ENCODE results near the gene FOXO4.
"Not testable (repeated sequence)": the region's sequence is repeated elsewhere in the genome, so short reads cannot be mapped to it uniquely, and the experiment has no call there.

Gene FOXO4, protein sequence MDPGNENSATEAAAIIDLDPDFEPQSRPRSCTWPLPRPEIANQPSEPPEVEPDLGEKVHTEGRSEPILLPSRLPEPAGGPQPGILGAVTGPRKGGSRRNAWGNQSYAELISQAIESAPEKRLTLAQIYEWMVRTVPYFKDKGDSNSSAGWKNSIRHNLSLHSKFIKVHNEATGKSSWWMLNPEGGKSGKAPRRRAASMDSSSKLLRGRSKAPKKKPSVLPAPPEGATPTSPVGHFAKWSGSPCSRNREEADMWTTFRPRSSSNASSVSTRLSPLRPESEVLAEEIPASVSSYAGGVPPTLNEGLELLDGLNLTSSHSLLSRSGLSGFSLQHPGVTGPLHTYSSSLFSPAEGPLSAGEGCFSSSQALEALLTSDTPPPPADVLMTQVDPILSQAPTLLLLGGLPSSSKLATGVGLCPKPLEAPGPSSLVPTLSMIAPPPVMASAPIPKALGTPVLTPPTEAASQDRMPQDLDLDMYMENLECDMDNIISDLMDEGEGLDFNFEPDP

DNA sequence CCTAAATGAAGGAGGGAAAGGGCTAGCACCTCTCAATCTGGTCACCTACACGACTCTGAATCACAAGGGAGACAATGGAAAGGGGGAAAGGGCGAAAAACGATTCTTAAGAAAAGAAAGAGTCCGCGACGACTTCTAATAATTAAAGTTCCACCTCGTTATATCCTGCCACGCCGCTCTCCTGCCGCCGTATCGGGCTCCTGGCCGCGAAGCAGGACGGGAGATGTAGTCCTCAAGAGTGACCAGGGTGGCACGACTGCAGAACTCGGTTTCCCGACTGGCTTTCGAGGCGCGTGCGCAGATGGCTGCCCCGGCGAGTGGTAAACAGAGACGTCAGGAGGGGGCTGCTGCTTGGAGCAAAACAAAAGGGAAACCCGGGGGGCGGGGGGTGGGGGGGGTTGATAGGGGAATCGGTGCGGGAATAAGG lies at the start of gene FOXO4:
Gene FOXO4 (plus strand): TSS at position 297 of the 426 bp plus-strand sequence. CDS start 678 bp downstream, outside the sequence.
- ATAC-seq (ENCODE audit: low read depth) = peak; percentile 95

DNA sequence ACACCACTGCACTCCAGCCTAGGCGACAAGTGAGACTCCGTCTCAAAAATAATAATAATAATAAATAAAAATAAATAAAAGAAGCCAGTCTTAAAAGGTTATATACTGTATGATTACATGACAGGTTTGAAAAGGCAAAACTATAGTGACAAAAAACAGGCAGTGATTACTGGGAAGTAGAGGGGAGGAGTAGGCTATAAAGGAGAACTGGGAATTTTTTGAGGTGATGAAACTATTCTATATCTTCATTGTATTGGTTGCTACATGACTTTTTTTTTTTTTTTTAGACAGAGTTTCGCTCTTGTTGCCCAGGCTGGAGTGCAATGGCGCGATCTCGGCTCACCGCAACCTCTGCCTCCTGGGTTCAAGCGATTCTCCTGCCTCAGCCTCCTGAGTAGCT lies 47.8 kb upstream of the FOXO4 start:
- H3K36me3 ChIP-seq (ENCODE audit: low read depth); H3K4me3 ChIP-seq (ENCODE audit: severe bottlenecking); H3K27me3 ChIP-seq (ENCODE audit: insufficient read depth, poor library complexity, severe bottlenecking); ATAC-seq (ENCODE audit: low read depth); H3K9me3 ChIP-seq (ENCODE audit: severe bottlenecking); DNase-seq (ENCODE audit: low spot score); H3K27ac ChIP-seq (ENCODE audit: poor library complexity, severe bottlenecking); H3K4me1 ChIP-seq (ENCODE audit: insufficient read depth, poor library complexity, severe bottlenecking): not testable (repeated sequence)

More for the DNA sequence above, at the start of gene FOXO4:
- no peaks in the 10 kb centered on the region for H3K27me3 ChIP-seq (ENCODE audit: insufficient read depth, poor library complexity, severe bottlenecking)
- TF ChIP-seq, protein P1, sequence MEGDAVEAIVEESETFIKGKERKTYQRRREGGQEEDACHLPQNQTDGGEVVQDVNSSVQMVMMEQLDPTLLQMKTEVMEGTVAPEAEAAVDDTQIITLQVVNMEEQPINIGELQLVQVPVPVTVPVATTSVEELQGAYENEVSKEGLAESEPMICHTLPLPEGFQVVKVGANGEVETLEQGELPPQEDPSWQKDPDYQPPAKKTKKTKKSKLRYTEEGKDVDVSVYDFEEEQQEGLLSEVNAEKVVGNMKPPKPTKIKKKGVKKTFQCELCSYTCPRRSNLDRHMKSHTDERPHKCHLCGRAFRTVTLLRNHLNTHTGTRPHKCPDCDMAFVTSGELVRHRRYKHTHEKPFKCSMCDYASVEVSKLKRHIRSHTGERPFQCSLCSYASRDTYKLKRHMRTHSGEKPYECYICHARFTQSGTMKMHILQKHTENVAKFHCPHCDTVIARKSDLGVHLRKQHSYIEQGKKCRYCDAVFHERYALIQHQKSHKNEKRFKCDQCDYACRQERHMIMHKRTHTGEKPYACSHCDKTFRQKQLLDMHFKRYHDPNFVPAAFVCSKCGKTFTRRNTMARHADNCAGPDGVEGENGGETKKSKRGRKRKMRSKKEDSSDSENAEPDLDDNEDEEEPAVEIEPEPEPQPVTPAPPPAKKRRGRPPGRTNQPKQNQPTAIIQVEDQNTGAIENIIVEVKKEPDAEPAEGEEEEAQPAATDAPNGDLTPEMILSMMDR (IDR thresholded peaks at IDR 0.05; ENCODE audit: poor library complexity, severe bottlenecking) = no peak
- no peaks in the 10 kb centered on the region for H3K4me1 ChIP-seq (ENCODE audit: insufficient read depth, poor library complexity, severe bottlenecking)
- H3K27ac ChIP-seq (ENCODE audit: poor library complexity, severe bottlenecking) = no peak within 1 kb of the TSS
- H3K9me3 ChIP-seq (ENCODE audit: severe bottlenecking) = no peaks in the 10 kb centered on the region
- DNase-seq (ENCODE audit: low spot score) = peak; percentile 82
- no peaks in the 10 kb centered on the region for H3K36me3 ChIP-seq (ENCODE audit: low read depth)
- peak within 1 kb of the TSS; percentile 45 for H3K4me3 ChIP-seq (ENCODE audit: severe bottlenecking)

DNA sequence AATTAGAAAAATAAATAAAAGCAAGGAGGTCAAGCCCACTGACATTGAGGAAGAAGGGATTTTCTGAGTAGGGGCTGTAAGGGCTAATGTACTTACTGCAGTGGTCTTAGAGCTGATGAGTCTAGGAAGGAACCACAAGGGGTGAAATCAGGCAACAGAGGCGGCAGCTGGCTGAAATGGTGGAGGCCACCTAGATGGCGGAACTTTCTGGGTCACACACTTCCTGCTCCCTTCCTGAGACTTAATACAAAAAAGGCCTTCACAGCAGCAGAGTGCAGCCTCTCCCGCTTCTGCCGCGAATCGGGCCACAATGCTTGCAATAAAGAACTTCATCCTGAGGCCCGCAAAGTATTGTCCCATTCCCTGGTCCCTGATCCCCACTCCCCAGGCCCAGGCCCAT lies 42.9 kb upstream of the FOXO4 start:
- Histone ChIP-seq H3K27me3 (ENCODE audit: insufficient read depth, poor library complexity, severe bottlenecking) (no peaks in the 10 kb centered on the region), H3K4me3 (ENCODE audit: severe bottlenecking) (no peak overlapping the region), H3K9me3 (ENCODE audit: severe bottlenecking) (no peaks in the 10 kb centered on the region), H3K27ac (ENCODE audit: poor library complexity, severe bottlenecking) (no peak overlapping the region), H3K4me1 (ENCODE audit: insufficient read depth, poor library complexity, severe bottlenecking) (no peaks in the 10 kb centered on the region), H3K36me3 (ENCODE audit: low read depth) (peaks cover 10% of the 10 kb centered on the region; the same call in 1 of the 2 replicates)
- ATAC-seq (ENCODE audit: low read depth) (no peak), DNase-seq (ENCODE audit: low spot score) (no peak)
- TF ChIP-seq, protein P1 (IDR thresholded peaks at IDR 0.05; ENCODE audit: poor library complexity, severe bottlenecking) = no peak

DNA sequence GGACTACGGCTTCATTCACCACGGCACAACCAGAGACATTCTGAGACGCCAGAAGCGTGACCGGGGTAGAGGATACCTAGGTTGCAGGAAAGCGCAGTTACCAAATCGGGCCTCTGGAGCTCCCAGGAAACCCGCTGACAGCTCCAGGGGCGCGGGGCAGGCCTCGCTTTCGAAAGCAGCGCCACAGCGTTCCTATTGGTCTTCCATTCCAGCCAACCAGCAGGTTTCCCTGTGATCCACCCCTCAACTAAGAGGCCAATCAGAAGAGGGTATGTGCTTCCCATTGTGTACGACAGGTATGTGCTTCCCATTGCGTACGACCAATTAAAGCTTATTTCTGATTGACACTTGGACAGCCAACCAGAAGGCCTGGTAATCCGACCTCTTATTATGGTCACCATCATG lies 42.4 kb upstream of the FOXO4 start:
- Histone ChIP-seq H3K4me3 (ENCODE audit: severe bottlenecking) (no peak overlapping the region), H3K27me3 (ENCODE audit: insufficient read depth, poor library complexity, severe bottlenecking) (no peaks in the 10 kb centered on the region), H3K36me3 (ENCODE audit: low read depth) (peaks cover 10% of the 10 kb centered on the region; the same call in 1 of the 2 replicates), H3K9me3 (ENCODE audit: severe bottlenecking) (no peaks in the 10 kb centered on the region), H3K27ac (ENCODE audit: poor library complexity, severe bottlenecking) (no peak overlapping the region), H3K4me1 (ENCODE audit: insufficient read depth, poor library complexity, severe bottlenecking) (no peaks in the 10 kb centered on the region)
- no peak for DNase-seq (ENCODE audit: low spot score)
- TF ChIP-seq, protein P1 (IDR thresholded peaks at IDR 0.05; ENCODE audit: poor library complexity, severe bottlenecking) = no peak
- no peak for ATAC-seq (ENCODE audit: low read depth)

DNA sequence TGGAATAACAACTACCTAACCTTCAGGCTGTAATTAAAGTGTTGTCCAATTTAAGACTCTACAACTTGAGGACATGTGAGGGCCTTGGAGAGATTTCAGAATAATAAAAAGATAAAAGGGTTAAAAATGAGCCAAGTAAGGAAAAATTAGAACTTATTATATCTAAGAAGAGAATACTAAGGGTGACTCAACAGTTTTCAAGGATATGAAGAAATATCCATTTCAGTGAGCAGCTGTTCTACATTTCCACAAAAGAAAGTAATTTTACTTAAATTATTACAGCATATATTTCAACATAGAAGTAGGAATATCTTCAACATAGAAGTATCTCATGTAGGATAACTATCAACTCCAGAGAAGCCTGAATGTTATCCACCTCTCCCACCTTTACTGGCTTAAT lies 38.8 kb upstream of the FOXO4 start:
- DNase-seq (ENCODE audit: low spot score) (no peak), ATAC-seq (ENCODE audit: low read depth) (no peak)
- Histone ChIP-seq H3K36me3 (ENCODE audit: low read depth) (peaks cover 21% of the 10 kb centered on the region), H3K27ac (ENCODE audit: poor library complexity, severe bottlenecking) (no peak overlapping the region), H3K9me3 (ENCODE audit: severe bottlenecking) (no peaks in the 10 kb centered on the region), H3K4me1 (ENCODE audit: insufficient read depth, poor library complexity, severe bottlenecking) (no peaks in the 10 kb centered on the region), H3K4me3 (ENCODE audit: severe bottlenecking) (no peak overlapping the region), H3K27me3 (ENCODE audit: insufficient read depth, poor library complexity, severe bottlenecking) (no peaks in the 10 kb centered on the region)
- TF ChIP-seq, protein P1 (IDR thresholded peaks at IDR 0.05; ENCODE audit: poor library complexity, severe bottlenecking) = no peak
